GM21367 (cell line): ENCODE measurements around the gene TBX5.

Experiments
- ATAC-seq: cut with Tn5 transposase; IDR thresholded peaks from one replicate; pipeline ENCODE4 v1.9.1; 2021; ENCODE audit not compliant: unreplicated experiment

TBX5 gene

DNA sequence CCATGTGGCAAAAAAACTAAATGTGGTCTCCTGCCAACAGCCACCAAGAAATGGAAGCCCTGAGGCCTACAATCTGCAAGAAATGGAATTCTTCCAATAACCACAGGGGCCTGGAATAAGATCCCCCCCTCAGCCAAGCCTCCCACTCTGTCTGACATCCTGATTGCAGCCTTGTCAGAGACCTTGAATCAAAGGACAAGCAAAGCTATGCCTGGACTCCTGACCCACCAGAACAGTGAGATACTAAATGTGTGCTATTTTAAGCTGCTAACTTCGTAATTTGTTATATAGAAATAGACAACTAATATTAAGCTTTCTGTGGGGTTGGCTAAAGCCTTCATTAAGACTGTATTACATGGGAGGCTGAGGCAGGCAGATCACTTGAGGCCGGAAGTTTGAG is 77.7 kb downstream of the TBX5 start:
- no peak for ATAC-seq

DNA sequence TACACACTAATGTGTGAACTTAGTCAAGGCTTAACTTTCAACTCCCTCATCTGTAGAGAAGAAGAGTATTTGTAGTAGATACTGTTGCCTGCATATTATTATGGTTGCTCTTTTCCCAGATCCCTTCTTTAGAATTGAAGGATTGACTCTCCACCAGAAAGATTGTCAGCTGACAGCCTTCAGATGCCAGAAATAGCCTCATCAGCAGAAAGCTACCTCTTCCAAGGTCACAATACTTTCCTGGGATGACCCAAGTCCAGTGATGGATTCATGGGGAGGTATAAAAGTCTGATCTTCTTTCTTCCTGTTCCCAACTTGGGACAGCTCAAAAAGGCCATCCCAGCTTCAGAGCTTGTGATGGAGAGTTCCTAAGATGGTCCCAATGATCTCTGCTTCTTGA is 78.2 kb downstream of the TBX5 start:
- ATAC-seq = no peak

DNA sequence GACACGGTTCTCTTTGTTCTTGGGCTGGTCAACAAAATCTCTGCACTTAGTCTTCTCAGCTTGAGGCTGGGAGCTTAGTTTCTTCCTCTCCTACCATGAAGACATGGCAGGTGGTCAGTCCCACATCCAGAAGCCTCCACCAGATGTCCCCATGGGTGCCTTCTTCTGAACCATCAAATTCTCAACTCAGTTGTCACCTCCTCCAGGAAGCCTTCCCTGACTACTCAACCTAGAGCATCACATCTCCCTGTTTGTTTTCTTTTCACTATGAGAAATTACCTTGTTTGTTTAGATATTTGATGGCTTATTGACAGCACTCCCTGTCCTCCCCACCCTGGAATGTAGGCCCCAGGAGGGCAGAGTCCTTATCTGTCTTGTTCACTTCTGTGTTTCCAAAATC is 84.4 kb downstream of the TBX5 start:
- ATAC-seq = no peak

DNA sequence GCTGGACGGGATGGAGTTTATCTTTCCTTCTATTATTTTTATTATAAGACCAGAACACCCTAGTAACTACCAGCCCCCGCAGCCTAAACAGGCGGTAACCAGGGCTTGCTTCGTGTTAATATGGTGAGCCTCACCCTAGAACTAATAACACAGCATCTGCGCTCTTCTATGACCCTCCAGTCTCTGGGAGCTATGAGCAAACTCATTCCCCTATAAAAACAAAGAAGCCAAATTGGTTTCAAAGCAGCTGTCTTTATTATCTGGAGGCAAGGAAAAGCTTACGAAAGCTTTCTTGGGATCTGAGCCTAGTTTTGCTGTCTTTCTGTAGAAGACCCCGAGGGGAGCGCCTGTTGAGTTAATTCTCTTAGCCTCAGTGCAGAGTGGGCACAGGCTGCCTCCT is 85.0 kb downstream of the TBX5 start:
- no peak for ATAC-seq

DNA sequence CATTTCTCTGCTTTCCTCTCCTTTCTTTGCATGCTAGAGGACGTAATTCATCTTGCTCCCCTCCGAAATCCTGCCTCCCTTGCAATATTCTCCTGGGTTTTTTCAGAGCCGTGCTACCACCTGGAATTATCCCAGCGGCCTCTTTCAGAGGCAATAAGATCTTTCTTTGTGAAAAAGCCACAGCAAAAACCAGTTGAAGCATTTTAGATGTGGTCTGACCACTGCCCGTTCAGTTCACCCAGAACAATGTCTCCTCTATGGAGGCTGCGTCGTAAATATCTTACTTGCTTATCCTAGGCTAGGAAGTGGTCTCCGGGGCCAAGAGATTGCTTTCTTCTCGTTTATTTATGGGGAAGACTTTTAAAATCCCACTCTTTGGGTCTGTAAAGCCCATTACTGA is 85.8 kb downstream of the TBX5 start:
- ATAC-seq = no peak

DNA sequence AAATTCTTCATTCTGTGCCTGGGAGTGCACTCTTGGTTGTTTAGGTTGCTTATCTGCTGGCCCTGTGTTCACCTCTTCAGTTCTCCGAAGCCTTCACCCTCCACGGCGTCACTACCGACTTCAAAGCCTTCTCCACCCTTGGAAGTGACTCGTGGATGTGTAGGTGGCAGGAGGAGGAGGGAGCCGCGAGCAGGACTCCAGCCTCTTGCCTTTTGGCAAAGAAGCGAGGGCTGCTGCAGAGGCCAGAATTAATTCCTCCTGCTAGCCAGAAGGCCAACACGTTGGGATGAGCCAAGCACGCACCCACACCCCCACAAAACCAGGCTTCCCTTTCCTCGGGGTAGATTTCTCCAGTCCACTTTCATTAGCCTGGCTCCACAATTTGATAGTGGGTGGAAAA is 86.5 kb downstream of the TBX5 start:
- no peak for ATAC-seq

DNA sequence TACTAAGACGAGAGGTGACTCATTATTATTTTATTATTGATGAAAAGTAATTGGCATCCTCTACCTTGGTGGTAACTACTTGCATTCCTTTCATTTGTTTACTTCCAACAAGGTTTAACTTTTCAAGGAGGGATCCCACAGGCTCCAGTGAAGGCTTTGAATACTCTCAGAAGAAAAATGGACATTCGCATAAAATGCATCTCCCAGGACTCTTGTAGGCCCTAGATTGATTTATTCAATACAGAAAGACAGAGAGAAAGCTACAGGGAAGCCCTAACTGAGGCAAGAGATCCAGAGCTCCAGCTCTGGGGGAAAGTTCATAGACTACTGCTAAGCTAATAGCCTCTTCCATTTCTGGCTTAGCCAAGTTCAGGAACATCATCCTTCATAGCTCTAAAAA is 87.0 kb downstream of the TBX5 start:
- no peak for ATAC-seq

DNA sequence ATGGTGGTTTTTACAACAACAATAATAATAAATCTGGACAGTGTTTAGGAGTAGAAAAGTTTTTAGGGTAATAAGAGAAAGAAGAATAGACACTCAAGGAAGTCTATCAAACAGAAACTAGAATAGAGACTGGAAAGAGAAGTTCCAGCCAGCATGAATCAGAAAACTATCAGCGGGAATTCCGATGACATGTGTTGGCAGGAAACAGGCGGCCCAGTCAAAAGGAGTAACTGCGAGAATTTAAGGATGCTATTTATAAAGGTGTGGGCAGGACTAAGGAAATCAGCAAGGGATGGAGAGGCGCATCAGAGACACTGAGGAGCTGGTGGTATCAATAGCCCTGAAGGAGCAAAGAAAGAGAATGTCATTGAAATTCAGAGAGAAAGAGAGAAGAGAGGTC is 89.9 kb downstream of the TBX5 start:
- ATAC-seq = no peak

DNA sequence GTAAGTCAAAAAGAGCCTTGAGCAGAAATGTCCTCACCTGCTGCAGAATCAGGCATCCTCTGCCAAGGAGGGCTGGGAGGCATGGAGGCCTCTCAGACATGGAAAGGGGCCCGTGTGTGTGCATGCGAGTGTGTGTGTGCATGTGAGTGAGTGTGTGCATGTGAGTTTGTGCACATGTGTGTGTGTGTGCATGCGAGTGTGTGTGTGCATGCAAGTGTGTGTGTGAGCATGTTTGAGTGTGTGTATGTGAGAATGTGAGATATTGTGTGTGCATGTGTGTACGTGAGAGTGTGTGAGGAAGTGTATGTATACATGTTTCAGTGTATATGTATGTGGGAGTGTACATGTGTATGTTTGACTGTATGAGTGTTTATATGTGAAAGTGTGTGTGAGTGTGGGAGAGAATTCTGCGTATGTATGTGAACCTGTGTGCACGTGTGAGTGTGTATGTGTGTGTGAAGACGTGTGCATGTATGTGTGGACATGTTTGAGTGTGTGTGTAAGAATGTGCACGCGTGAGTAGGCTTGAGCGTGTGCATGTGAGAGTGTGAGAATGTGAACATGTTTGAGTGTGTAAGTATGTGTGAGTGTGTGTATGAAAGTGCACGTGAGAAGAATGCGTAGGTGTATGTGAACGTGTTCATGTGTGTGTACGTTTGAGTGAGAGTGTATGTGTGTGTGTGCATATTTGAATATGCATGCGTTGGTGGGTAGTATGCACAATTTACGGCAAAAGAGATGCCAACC is 90.8 kb downstream of the TBX5 start:
- ATAC-seq = no peak

DNA sequence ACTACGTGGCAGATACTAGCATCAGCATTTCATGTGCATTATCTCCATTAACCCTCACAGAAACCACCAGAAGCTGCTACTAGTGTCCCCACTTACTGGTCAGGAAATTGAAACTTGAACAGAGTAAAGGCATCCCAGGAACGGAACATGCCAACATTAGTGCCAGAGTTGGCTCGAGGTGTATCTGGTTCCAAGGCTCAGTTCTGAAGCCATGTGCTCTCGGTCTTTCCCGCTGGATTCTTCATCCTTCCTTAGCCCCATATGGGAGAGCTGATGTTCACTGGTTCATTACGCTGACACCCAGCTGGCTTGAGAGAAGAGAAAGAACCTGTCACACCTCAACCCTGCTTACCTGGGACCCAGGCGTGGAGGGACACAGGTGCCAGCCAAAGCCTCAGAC is 91.5 kb downstream of the TBX5 start:
- no peak for ATAC-seq

DNA sequence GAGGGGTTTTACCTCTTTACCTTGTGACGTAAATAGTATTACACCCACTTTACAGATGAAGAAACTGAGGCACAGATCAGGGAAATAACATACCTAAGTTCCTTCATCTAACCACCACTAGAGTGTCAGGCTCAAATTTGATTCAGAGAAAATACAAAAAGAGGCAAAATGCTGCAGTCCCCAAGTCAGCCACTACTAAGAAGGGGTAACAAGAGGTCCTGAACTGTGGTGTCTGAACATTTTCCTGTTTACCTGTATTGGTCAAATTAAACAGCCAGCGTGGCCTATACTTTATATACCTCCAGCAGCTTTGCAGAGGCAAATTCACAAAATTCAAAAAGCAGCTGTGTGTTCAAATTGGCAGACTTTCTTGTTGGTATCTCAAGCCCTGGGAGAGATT is 92.0 kb downstream of the TBX5 start:
- no peak for ATAC-seq

DNA sequence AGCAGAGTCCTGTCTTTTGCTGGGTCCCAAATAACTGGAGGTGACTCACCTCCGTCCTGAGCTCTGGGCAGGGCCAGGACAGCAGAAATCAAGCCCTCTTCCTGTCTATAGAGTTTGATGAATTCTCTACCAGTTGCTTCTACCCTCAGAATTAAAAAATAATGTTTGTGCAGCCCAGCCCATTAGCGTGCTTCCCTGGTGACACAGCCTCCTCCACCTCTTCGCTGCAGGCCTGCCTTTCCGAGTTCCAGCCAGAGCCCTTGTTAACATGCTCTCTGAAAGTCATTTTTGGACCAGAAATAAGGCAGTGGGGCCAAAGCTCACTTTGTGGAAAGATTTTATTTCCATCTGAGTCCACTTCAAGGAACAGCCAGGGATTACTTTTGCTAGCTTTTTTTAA is 94.0 kb downstream of the TBX5 start:
- ATAC-seq = no peak

DNA sequence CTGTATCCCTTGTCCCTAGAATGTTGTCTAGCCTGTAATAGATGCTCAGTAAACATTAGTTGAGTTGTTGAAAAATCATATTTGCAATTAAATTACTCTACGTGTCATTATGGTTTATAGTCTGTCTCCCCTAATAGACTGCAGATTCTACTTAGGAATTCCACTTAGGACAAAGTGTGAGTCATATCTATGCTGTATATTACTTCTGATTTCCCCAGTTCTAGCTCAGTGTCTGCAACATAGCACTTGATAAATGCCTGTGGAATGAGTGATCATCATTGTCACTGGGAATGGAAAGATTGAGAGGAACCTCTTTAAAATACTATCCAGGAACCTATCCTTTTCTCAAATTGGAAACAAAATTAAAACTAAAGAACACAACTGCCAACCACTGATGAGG is 99.3 kb downstream of the TBX5 start:
- ATAC-seq = no peak

DNA sequence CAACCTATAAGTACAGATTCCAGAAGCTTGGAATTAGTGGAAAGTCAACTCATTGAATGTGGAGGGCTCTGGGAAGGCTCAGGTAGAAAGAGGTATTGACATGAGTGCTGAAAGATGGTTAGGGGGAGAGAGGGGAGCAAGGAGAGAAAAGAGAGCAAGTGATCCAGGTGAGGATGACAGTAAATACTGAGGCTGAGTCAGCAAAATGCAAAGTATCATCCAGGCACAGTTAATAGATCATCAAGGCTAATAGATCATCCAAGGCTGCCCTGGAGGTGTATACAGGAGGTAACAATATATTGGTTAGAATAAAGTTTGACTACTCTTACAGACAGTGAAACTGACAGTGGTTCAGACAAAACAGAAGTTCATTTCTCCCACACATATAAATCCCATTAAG is 100.5 kb downstream of the TBX5 start:
- ATAC-seq = no peak
